H9 (cell line): ENCODE data around the gene GOLGA7B. TPM values are rescaled to one million over a fixed set of nuclear protein-coding genes. Genes with fewer than 3 reads are reported as not detected.

Experiments used
- DNase-seq: peaks from one replicate; pipeline ENCODE4 v3.0.0-alpha.2; 2017
- H2AFZ ChIP-seq: one replicate; pipeline ENCODE4 v1.6.1; 2013; ENCODE audit warnings: mild to moderate bottlenecking, low read length, control low read depth, moderate library complexity
- H2AK5ac ChIP-seq: 2 replicates; pipeline ENCODE4 v1.6.1; 2013; ENCODE audit warnings: low read length, control low read depth, mixed read lengths; ENCODE audit not compliant: insufficient read length
- H2BK120ac ChIP-seq: one replicate; pipeline ENCODE4 v1.6.1; 2013; ENCODE audit warnings: low read depth, mild to moderate bottlenecking, low read length, control low read depth, inconsistent platforms; ENCODE audit not compliant: poor library complexity, severe bottlenecking
- H2BK12ac ChIP-seq: 2 replicates; pipeline ENCODE4 v1.6.1; 2013; ENCODE audit warnings: low read length, control low read depth, mixed read lengths, low read depth; ENCODE audit not compliant: insufficient read length
- H2BK15ac ChIP-seq: 2 replicates; pipeline ENCODE4 v1.6.1; 2013; ENCODE audit warnings: low read depth, low read length, control low read depth
- H2BK20ac ChIP-seq: one replicate; pipeline ENCODE4 v1.6.1; 2013; ENCODE audit warnings: low read depth, mild to moderate bottlenecking, low read length, control low read depth, inconsistent platforms; ENCODE audit not compliant: poor library complexity, severe bottlenecking
- H2BK5ac ChIP-seq: 2 replicates; pipeline ENCODE4 v1.6.1; 2013; ENCODE audit warnings: low read length, control low read depth, mixed read lengths; ENCODE audit not compliant: insufficient read length
- H3K14ac ChIP-seq: 2 replicates; pipeline ENCODE4 v1.6.1; 2013; ENCODE audit warnings: low read length, control low read depth; ENCODE audit not compliant: insufficient read depth
- H3K18ac ChIP-seq: 2 replicates; pipeline ENCODE4 v1.6.1; 2013; ENCODE audit warnings: low read depth, mild to moderate bottlenecking, mixed read lengths, low read length, control low read depth; ENCODE audit not compliant: insufficient read length
- H3K23ac ChIP-seq: 2 replicates; pipeline ENCODE4 v1.6.1; 2013; ENCODE audit warnings: low read length, control low read depth, mixed read lengths, low read depth; ENCODE audit not compliant: insufficient read length
- H3K23me2 ChIP-seq: 2 replicates; pipeline ENCODE4 v1.6.1; 2013; ENCODE audit warnings: low read depth, mild to moderate bottlenecking, mixed read lengths, low read length, control low read depth; ENCODE audit not compliant: insufficient read length, poor library complexity, severe bottlenecking
- H3K27ac ChIP-seq: 2 replicates; pipeline ENCODE4 v1.5.1; 2013; ENCODE audit warnings: low read length, control low read depth, mixed read lengths, low read depth; ENCODE audit not compliant: insufficient read length
- H3K27me3 ChIP-seq: 2 replicates; pipeline ENCODE4 v1.6.1; 2013; ENCODE audit warnings: low read length, control low read depth, inconsistent platforms; ENCODE audit not compliant: insufficient read depth
- H3K4ac ChIP-seq: 2 replicates; pipeline ENCODE4 v1.6.1; 2013; ENCODE audit warnings: low read depth, mild to moderate bottlenecking, control low read depth, inconsistent platforms, low read length, moderate library complexity
- H3K4me1 ChIP-seq: 2 replicates; pipeline ENCODE4 v1.6.1; 2013; ENCODE audit warnings: low read length, control low read depth, inconsistent platforms; ENCODE audit not compliant: insufficient read depth
- H3K4me2 ChIP-seq: 2 replicates; pipeline ENCODE4 v1.6.1; 2013; ENCODE audit warnings: low read length, control low read depth, mixed read lengths; ENCODE audit not compliant: insufficient read length, insufficient read depth
- H3K56ac ChIP-seq: 2 replicates; pipeline ENCODE4 v1.6.1; 2013; ENCODE audit warnings: low read depth, mild to moderate bottlenecking, mixed read lengths, low read length, control low read depth; ENCODE audit not compliant: insufficient read length
- H3K79me1 ChIP-seq: 2 replicates; pipeline ENCODE4 v1.6.1; 2013; ENCODE audit warnings: low read depth, mild to moderate bottlenecking, moderate library complexity, low read length, control low read depth, inconsistent platforms; ENCODE audit not compliant: insufficient read depth, poor library complexity, severe bottlenecking
- H3K79me2 ChIP-seq: 2 replicates; pipeline ENCODE4 v1.6.1; 2013; ENCODE audit warnings: low read length, control low read depth, inconsistent platforms; ENCODE audit not compliant: insufficient read depth
- H3K9ac ChIP-seq: 2 replicates; pipeline ENCODE4 v1.6.1; 2013; ENCODE audit warnings: low read length, control low read depth, mixed read lengths; ENCODE audit not compliant: insufficient read length; ENCODE audit errors: extremely low read depth
- H3K9me3 ChIP-seq: one replicate; pipeline ENCODE4 v1.6.1; 2013; ENCODE audit warnings: low read depth, low read length, inconsistent platforms; ENCODE audit not compliant: control insufficient read depth
- H3T11ph ChIP-seq: one replicate; pipeline ENCODE4 v1.6.1; 2013; ENCODE audit warnings: mild to moderate bottlenecking, low read length, control low read depth, inconsistent platforms
- H4K20me1 ChIP-seq: one replicate; pipeline ENCODE4 v1.6.1; 2013; ENCODE audit not compliant: control insufficient read depth, insufficient read length, insufficient read depth
- H4K5ac ChIP-seq: 2 replicates; pipeline ENCODE4 v1.6.1; 2013; ENCODE audit warnings: low read depth, mild to moderate bottlenecking, mixed read lengths, low read length, control low read depth; ENCODE audit not compliant: insufficient read length
- H4K8ac ChIP-seq: replicated peaks from 2 replicates; pipeline ENCODE4 v1.6.1; 2013; ENCODE audit warnings: low read length, control low read depth, mixed read lengths, low read depth; ENCODE audit not compliant: insufficient read length
- H4K91ac ChIP-seq: 2 replicates; pipeline ENCODE4 v1.6.1; 2013; ENCODE audit warnings: low read depth, mild to moderate bottlenecking, moderate library complexity, mixed read lengths, low read length, control low read depth; ENCODE audit not compliant: insufficient read length
- H3K27ac Mint-ChIP-seq, 3 experiments: 2 replicates in 2 of 3; 3 replicates in 1 of 3; pipeline ENCODE4 v1.8.0; 2020 to 2021; ENCODE audit warnings: mixed read lengths in 3 of 3, mild to moderate bottlenecking in 1 of 3, moderate library complexity in 1 of 3
- H3K27me3 Mint-ChIP-seq: 2 replicates; pipeline ENCODE4 v1.8.0; 2021; ENCODE audit warnings: low read depth, mild to moderate bottlenecking, moderate library complexity, mixed read lengths
- H3K36me3 Mint-ChIP-seq, 3 experiments: 2 replicates in 2 of 3; 3 replicates in 1 of 3; pipeline ENCODE4 v1.8.0; 2020 to 2021; ENCODE audit warnings: low read depth in 3 of 3, mixed read lengths in 3 of 3; ENCODE audit not compliant: insufficient read depth in 1 of 3
- H3K4me1 Mint-ChIP-seq, 2 experiments: 2 replicates each; pipeline ENCODE4 v1.8.0; 2020; ENCODE audit warnings: mixed read lengths in 2 of 2
- H3K4me3 Mint-ChIP-seq, 2 experiments: 2 replicates in 1 of 2; 3 replicates in 1 of 2; pipeline ENCODE4 v1.8.0; 2020 to 2021; ENCODE audit warnings: mild to moderate bottlenecking in 2 of 2, mixed read lengths in 2 of 2, moderate library complexity in 1 of 2
- H3K9me3 Mint-ChIP-seq, 2 experiments: 2 replicates in 1 of 2; 3 replicates in 1 of 2; pipeline ENCODE4 v1.8.0; 2020; ENCODE audit warnings: mild to moderate bottlenecking in 2 of 2, mixed read lengths in 2 of 2, moderate library complexity in 1 of 2
- CTCF ChIP-seq: fragments of 200-600 bp; sonication (generic); conservative IDR thresholded peaks from 3 replicates; pipeline ENCODE4 v1.8.0; 2021; ENCODE audit warnings: antibody characterized with exemption, mild to moderate bottlenecking
- WGBS: extraction: QIAGEN DNeasy Blood & Tissue Kit; methylation state at CpG from one replicate; pipeline ENCODE4 v1.1.7; 2013; ENCODE audit warnings: missing lambda C conversion rate, low lambda C conversion rate, mixed read lengths; ENCODE audit not compliant: insufficient read length; ENCODE audit errors: extremely low coverage; 5-methylcytosine and 5-hydroxymethylcytosine counted together
- total RNA-seq: library from RNA; stranded (reverse); gene quantifications from 2 replicates; pipeline ENCODE4 v1.2.1, GENCODE V29; 2021

The GOLGA7B gene
- total RNA-seq, 1 experiment from 2014 or later = 0.04 TPM

- H3K4me1 ChIP-seq = peaks cover 2% of the 10 kb centered on the region
- Mint-ChIP-seq H3K4me3 (no peak overlapping the region), H3K27me3 (peaks cover 6% of the 10 kb centered on the region), H3K27ac (no peak overlapping the region), H3K9me3 (no peaks in the 10 kb centered on the region), H3K36me3 (no peaks in the 10 kb centered on the region), H3K4me1 (peaks cover 15 to 25% of the 10 kb centered on the region in 2 experiments)
- no peak for DNase-seq
- no peak overlapping the region for H3K4me2 ChIP-seq
- H3K79me2 ChIP-seq = no peaks in the 10 kb centered on the region
- H2BK15ac ChIP-seq = no peak overlapping the region
- no peaks in the 10 kb centered on the region for H3K9me3 ChIP-seq
- no peak overlapping the region for H4K5ac ChIP-seq
- H2BK12ac ChIP-seq = no peak overlapping the region
- WGBS = no CpG with 5 or more reads among the region's 8 CpGs
- no peak overlapping the region for H2BK20ac ChIP-seq
- H3K14ac ChIP-seq = no peak overlapping the region
- H2AFZ ChIP-seq = no peak overlapping the region
- H4K8ac ChIP-seq = no peak overlapping the region
- H2BK120ac ChIP-seq = no peak overlapping the region
- H4K20me1 ChIP-seq = no peaks in the 10 kb centered on the region
- no peak overlapping the region for H3K4ac ChIP-seq
- no peak overlapping the region for H4K91ac ChIP-seq
- H2AK5ac ChIP-seq = no peak overlapping the region
- TF ChIP-seq CTCF = no peak
- no peak overlapping the region for H2BK5ac ChIP-seq
- no peaks in the 10 kb centered on the region for H3K23me2 ChIP-seq
- no peak overlapping the region for H3T11ph ChIP-seq
- no peak overlapping the region for H3K18ac ChIP-seq
- no peak overlapping the region for H3K56ac ChIP-seq
- H3K79me1 ChIP-seq = no peaks in the 10 kb centered on the region
- H3K9ac ChIP-seq = no peak overlapping the region
- no peak overlapping the region for H3K27ac ChIP-seq
- H3K23ac ChIP-seq = no peak overlapping the region
- H3K27me3 ChIP-seq = no peaks in the 10 kb centered on the region
Observed at GRCh38 chr10:97870990-97871389, 21.3 kb downstream of the GOLGA7B start.
